OCI-LY3 (cell line): ENCODE data around the gene MED10.

ENCODE experiments used
- EZH2phosphoT487 ChIP-seq: fragments of 200-600 bp; shearing (Covaris generic); IDR thresholded peaks from 2 replicates; pipeline ENCODE4 v1.6.1; 2018; ENCODE audit warnings: antibody characterized with exemption, mixed run types, low read depth
- TF ChIP-seq, protein P1 (sequence below): fragments of 200-600, 300-600 bp; sonication (generic); IDR thresholded peaks from 2 replicates; pipeline ENCODE4 v1.5.1; 2014; ENCODE audit warnings: antibody characterized with exemption, low read length, low read depth

GRCh38 chr5:6361101-6361500 is 17.2 kb downstream of the MED10 start:
- TF ChIP-seq, protein P1, sequence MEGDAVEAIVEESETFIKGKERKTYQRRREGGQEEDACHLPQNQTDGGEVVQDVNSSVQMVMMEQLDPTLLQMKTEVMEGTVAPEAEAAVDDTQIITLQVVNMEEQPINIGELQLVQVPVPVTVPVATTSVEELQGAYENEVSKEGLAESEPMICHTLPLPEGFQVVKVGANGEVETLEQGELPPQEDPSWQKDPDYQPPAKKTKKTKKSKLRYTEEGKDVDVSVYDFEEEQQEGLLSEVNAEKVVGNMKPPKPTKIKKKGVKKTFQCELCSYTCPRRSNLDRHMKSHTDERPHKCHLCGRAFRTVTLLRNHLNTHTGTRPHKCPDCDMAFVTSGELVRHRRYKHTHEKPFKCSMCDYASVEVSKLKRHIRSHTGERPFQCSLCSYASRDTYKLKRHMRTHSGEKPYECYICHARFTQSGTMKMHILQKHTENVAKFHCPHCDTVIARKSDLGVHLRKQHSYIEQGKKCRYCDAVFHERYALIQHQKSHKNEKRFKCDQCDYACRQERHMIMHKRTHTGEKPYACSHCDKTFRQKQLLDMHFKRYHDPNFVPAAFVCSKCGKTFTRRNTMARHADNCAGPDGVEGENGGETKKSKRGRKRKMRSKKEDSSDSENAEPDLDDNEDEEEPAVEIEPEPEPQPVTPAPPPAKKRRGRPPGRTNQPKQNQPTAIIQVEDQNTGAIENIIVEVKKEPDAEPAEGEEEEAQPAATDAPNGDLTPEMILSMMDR, result no peak
- TF ChIP-seq EZH2phosphoT487, result no peak
